Activated naive CD8-positive, alpha-beta T cell treated with anti-CD3 and anti-CD28 coated beads, Interleukin-2, amount 10 ng/mL, durations not matched to agents 7 days and 5 days (primary cell): Measurements from ENCODE around the gene DZANK1. TPM values are rescaled to one million over a fixed set of nuclear protein-coding genes. Genes with fewer than 3 reads are reported as not detected.

ENCODE experiments used
- microRNA-seq: library from miRNA; unstranded; fragments of <30 nt; microRNA quantifications from one replicate; pipeline ENCODE4 v1.2.0, GENCODE V29; 2022
- total RNA-seq, 2 experiments: library from RNA; stranded (reverse); gene quantifications; one replicate each; pipeline ENCODE4 v1.2.3, GENCODE V29; 2021

Gene DZANK1
- total RNA-seq, 2 experiments from 2014 or later: 1.8 to 2.2 TPM

Small RNA genes lying within 50 kb of the gene (microRNA-seq; reads per million reads assigned to microRNA genes)
- not detected for gene MIR3192

Other genes starting within 250 kb of the DZANK1 start
- gene ZNF133, start 178.5 kb downstream of the DZANK1 start, total RNA-seq: 1 to 10 TPM; 9.2 TPM
- gene POLR3F, start 360 bp upstream of the DZANK1 start, total RNA-seq: 1 to 10 TPM; 8.3 to 8.5 TPM
- gene RBBP9, start 30.2 kb upstream of the DZANK1 start, total RNA-seq: 10 to 100 TPM; 13.9 to 15.2 TPM
- gene SEC23B, start 40.9 kb upstream of the DZANK1 start, total RNA-seq: 10 to 100 TPM; 64.0 to 65.0 TPM
- gene SMIM26, start 100.4 kb upstream of the DZANK1 start, total RNA-seq: 10 to 100 TPM; 59.1 to 62.4 TPM
- 10 to 100 TPM; 18.7 to 22.4 TPM for gene DTD1, start 121.0 kb upstream of the DZANK1 start, total RNA-seq